HG02970 (cell line): Measurements from ENCODE around the gene NHEJ1.

Source experiments
- ATAC-seq: cut with Tn5 transposase; IDR thresholded peaks from one replicate; pipeline ENCODE4 v1.9.1; 2021; ENCODE audit warnings: mild to moderate bottlenecking, moderate library complexity, moderate number of reproducible peaks; ENCODE audit not compliant: unreplicated experiment, low FRiP score

The NHEJ1 gene

GRCh38 chr2:219168932-219169331, 8.3 kb upstream of the NHEJ1 start:
- ATAC-seq, result no peak

- ATAC-seq, result no peak
Measured at GRCh38 chr2:219168526-219168925, 7.9 kb upstream of the NHEJ1 start.

DNA sequence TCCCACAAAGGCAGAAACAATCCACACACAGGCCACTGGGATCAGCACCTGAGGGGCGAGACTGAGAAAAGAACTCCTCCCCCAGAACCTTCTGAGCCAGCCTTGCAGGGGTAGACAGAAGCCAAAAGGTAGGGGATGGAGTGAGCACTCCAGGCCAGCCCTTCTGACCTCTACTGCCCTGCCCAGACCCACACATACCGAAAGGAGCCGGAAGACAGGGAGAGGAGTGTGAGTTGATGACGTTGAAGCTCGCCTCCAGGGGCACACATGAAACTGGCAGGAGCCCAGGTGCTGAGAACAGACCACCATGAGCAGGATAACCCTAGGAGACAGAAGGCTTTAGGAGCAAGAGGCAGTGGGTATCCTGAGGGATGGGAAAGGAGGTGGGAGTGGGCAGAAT, 7.4 kb upstream of the NHEJ1 start:
- no peak for ATAC-seq

DNA sequence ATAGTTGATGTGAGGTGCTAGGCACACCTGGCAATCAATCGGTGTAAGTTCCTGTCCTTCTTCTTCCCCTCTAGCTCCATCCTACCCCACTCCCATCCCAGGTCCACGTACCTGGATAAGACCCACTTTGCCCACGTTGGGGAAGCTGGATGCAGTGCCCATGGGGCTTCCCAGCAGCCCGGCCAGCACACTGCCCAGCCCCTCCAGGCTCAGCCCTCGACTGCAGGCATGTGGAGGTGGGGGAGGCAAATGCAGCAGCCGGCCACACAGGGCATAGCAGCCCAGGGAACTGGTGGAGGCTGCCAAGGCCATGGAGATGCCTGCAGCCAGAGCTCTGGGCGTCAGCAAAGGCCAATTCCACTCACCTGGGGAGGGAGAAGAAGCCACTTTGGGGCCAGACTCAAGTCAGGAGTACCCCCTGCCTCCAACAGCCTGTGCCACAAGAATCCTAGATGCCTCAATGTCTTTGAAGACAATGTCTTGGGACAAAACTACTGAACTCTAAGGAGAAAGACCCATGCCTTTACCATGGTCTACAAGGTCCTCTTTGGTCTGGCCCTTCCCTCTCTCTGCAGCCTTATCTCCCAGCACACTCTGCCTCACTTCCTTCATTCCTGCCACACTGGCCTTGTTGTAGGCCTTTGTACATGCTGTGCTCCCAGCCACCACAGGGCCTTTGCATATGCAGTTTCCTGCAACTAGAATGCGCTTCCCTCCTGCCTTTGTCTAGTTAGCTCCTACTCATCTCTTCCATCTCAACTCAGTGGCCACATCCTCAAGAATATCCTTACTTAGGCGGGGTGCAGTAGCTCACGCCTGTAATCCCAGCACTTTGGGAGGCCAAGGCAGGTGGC, 4.7 kb upstream of the NHEJ1 start:
- ATAC-seq, result no peak

GRCh38 chr2:219163156-219163555, 2.5 kb upstream of the NHEJ1 start:
- no peak for ATAC-seq

GRCh38 chr2:219161097-219161496, 482 bp upstream of the NHEJ1 start:
- ATAC-seq, result no peak

DNA sequence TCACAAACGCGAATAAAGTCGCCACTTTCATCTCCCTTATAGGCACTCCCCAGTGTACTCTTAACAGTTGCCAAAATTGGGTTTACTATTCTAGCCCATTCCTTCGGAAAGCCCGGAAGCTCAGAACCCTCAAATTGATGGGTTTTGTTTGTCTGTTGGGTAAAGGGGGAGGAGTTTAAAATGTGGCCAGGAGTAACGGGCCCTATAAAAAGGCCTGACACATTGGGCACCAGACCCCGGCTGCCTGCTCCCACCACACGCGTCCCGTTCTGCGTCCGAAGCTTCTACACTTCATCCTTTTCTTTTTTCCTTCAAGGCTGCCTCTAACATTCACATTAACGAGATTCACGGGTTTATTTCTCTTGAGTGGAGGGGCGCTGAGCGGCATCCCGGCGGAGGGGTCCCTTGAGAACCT, 837 bp downstream of the NHEJ1 start:
- ATAC-seq, result no peak

DNA sequence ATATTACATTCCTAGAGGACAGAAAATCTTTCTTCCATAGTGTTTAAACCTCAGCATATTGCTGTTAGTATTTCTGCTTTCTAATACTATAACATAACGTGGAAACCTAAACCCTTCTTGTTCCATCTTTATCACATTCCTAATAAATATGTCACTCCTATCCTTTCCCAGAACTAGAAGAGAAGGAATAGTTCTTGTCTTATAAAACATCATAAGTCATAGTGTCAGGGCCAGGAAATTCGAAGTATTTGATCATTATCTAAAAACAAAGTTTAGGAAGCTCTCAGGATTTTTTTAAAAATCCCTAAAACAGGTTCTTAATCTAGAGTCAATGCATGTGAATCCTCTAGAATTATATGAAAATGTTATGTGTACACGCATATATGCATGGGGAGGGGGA, 2.0 kb downstream of the NHEJ1 start:
- ATAC-seq, result no peak

DNA sequence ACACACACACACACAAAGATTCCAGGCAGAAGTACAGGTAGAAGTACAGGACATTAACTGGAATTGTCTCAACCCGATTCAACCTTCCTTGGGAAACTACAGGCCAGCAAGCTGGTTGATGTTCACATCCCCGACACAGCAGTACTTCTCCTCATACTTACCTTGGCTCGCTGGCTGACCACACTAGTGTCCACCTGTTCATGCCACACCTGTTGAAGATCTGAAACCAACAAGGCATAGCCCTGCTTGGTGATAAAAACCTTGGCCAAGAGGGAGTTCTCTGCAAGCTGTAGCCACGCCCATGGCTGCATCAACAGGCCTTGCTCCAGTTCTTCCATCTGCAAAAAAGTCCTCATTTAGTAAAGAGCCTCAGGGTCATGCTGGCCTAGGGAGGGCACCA, 2.6 kb downstream of the NHEJ1 start:
- no peak for ATAC-seq

GRCh38 chr2:219157396-219157795, 3.2 kb downstream of the NHEJ1 start:
- ATAC-seq, result no peak

- ATAC-seq, result no peak
Measured at GRCh38 chr2:219155054-219155644, 5.5 kb downstream of the NHEJ1 start.

- no peak for ATAC-seq
Measured at GRCh38 chr2:219149667-219150066, 10.9 kb downstream of the NHEJ1 start.

- no peak for ATAC-seq
Measured at GRCh38 chr2:219142329-219142728, 18.3 kb downstream of the NHEJ1 start.

GRCh38 chr2:219140722-219141121, 19.9 kb downstream of the NHEJ1 start:
- ATAC-seq, result no peak

- no peak for ATAC-seq
Measured at GRCh38 chr2:219133976-219134375, 26.6 kb downstream of the NHEJ1 start.

- ATAC-seq, result no peak
Measured at GRCh38 chr2:219131744-219132143, 28.9 kb downstream of the NHEJ1 start.

GRCh38 chr2:219131327-219131726, 29.3 kb downstream of the NHEJ1 start:
- ATAC-seq, result no peak

- no peak for ATAC-seq
Measured at GRCh38 chr2:219129589-219129988, 31.0 kb downstream of the NHEJ1 start.

DNA sequence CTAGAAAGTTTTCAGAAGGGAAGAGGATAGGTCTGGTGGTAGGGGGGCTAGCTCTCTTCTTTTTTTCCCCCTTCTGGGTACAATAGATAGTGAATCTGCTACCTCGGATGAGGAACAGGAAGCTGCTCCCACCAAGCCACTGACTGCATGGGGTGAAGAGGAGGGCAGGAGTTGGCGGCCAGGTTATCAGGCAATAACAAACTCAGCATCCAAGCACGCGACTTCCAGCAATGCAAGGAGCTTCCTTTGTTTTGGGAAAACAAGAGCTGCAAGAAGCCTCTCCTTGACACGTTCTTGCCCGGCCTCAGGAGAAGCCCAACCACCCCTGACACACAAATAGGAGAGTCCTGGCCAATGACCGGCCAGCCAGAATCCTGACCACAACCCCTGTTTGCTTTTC, 32.2 kb downstream of the NHEJ1 start:
- ATAC-seq, result no peak

- ATAC-seq, result no peak
Measured at GRCh38 chr2:219127037-219127635, 33.5 kb downstream of the NHEJ1 start.

- no peak for ATAC-seq
Measured at GRCh38 chr2:219126555-219126954, 34.1 kb downstream of the NHEJ1 start.

GRCh38 chr2:219125886-219126270, 34.7 kb downstream of the NHEJ1 start:
- no peak for ATAC-seq
